ENCODE results near the gene SMIM28.

Gene SMIM28

DNA sequence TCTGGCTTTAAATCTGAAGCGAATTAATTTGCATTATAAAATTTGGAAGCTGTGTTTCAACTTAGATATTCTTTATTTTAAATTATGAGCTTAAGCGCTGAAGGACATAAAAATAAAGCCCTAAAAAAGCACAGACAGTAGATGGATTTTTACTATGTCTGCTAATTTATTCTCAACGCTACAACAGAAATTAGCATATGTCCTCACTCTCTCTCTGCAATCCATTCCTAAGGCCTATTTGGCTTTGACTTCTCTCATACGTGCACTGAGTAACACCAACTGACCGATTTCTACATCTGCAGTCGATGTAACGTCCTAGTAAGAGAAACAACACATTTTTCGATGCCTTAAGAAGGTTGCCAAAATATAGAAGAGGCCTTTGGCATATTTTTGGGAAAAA lies 50.0 kb downstream of the SMIM28 start:
- in situ Hi-C loops (cut with HindIII; ENCODE audit: low sequenced_read_pairs): loop anchor here (5.0 kb wide), 2 partner anchors 60 to 90 kb away; no protein-coding TSS in a partner anchor

DNA sequence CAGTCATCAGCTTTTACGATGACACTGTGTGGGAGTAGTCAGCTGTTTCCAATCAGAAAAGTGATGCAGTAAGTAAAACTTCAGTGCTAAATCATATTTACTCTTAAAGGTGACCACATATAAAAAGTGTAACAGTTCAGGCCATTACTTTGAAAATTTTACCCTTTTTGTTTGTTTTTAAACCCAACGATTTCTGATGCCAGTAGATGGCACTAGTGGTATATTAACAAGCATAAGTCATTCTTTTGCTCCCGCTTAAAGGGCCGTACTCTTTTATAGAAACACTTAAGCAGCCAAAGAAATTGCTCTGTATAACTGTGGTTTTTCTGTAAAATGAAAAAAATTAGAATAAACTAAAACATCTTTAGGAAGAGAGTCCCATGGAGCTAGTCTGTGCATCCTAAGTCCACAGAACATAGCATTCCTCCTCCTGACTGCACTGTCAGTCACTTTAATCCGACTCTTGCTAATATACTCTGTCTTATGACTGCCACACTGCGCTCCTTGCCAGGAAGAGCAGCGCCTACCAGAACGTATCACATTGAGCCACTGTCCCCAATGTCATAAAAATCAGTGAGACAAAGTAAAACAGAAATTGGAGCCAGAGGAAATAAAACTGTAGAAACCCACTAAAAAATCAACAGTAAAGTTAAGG lies 51.4 kb downstream of the SMIM28 start:
- in situ Hi-C loops (cut with HindIII; ENCODE audit: low sequenced_read_pairs): loop anchor here (5.0 kb wide), 2 partner anchors 58 to 88 kb away; no protein-coding TSS in a partner anchor

DNA sequence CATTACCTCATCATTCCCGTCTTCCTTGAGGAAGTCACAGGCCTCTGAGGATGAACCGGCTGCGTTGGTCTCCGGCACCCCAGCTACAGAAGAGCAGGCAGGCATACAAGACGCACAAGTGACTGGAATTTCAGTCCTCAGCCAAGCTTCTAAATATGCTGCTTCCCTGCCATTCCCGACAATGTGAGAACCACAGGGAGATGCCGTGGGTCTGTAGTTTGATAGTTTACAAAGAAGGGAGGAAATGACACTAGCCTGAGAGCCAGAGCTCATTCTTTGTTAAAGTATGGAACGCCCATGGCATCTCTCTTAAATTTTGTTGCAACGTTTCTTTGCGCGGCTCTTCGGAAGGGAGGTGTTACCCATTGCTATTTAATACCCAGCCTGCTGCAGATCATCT lies 52.1 kb downstream of the SMIM28 start:
- in situ Hi-C loops (cut with HindIII; ENCODE audit: low sequenced_read_pairs): loop anchor here (5.0 kb wide), 2 partner anchors 58 to 88 kb away; no protein-coding TSS in a partner anchor

DNA sequence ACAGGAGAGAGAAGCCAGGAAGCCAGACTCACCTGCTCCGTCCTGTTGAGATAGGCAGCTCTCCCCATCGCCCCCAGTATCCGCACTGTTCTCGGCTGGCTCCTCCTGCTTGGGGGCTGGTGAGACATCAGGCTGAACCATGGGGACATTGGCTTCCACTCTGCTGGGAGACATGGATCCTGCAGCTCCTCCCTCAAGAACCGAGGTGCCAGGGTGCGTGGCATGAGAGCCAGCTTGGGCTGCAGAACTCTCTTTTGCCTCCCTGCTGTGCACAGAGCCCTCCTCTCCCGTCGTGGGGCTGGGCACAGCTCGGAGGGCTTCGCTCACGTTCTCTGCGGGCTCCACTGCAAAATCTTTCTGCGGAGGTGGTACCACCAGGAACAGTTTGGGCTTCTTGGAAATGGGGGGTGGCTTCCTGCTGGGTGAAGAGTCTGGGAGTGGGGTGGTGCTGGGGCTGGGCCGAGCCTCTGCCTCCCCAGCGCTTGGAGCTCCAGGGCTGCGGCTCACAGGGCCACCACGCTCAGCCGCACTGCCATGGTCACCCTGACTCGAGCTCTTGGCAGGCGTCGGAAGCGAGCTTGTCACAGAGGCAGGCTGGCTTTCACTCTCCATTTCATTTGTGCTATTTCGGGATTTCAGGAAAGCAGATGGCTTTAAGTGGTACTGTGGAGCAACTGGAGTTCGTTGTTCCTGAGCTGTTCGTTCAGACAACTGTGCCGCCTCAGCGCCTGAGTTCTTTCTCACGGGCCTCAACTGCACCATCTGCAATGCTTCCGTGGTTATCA lies 52.8 kb downstream of the SMIM28 start:
- in situ Hi-C loops (cut with HindIII; ENCODE audit: low sequenced_read_pairs): no loop called here

DNA sequence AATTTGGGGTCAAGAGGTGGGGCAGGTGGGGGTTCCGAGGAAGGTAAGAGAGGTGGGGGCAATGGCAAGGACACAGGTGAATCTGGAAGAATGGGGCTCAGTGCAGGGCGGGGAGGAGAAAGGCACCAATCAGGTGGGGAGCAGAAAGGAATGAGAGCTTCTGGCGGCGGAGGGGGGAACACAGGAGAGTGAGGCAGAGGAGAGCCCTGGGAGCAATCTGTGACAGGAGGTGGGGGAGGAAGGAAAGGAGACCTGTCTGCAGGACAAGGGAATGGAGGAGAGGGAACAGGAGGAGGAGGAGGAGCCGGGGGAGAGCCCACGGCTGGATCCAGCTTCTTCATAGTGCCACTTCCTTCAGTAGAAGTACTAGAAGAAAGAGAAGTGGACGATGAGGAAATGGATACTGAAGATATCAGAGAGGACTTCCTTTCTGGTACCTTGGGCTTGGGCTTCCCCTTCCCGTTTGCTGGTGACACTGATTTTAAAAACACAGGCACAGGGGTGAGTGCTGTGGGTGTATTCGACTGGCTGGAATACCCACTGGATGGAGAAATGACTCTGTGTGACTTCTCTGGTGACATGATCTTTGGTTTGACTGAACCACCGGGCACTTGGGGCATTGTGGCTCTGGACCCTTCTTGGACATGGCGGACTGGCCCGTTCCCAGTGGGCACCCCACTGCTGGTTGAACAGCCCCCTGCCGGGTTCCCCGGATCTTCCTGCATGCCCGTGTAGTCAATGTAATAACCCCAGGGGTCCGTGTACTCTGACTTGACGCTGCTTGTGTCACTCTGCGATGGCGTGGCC lies 53.8 kb downstream of the SMIM28 start:
- in situ Hi-C loops (cut with HindIII; ENCODE audit: low sequenced_read_pairs): no loop called here

DNA sequence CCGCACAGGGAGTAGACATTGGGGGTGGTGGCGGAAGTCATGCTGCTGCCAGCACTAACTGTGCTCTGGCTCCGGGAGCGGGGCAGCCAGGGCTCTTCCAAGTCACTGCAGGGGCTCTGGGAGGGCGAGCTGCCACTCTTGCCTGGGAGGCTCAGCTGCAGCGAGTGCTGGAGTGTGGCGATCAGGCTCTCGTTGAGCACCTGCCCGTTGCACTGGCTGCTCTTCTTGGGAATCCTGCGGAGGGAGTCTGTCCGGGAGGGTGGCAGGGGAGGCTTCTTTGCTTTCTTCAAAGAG lies 54.3 kb downstream of the SMIM28 start:
- in situ Hi-C loops (cut with HindIII; ENCODE audit: low sequenced_read_pairs): no loop called here

Data from endothelial cell of hepatic sinusoid (primary cell).